ENCODE measurements around the gene CFAP52. TPM values are rescaled to one million over a fixed set of nuclear protein-coding genes. Genes with fewer than 3 reads are reported as not detected.

Gene CFAP52
- total RNA-seq, 1 experiment from 2014 or later = 0.47 TPM

DNA sequence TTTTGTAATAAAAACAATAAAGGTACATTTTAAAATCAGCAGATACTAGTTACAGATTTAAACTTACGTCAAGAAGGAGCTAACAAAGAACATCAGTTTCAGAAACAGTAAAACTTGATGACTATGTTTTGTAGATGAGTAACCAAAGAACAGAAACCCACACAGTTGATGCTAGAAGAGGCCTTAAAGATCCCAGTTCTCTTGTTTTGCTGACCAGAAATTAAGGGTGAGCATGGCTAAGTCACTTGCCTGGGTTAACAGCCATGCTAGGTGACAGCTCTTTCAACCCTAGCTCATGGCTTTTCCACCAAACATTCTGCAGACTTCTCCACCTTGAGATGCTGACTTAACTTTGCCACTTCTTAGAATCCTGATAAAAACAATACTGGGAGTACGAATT lies 27.2 kb upstream of the CFAP52 start:
- DNase-seq = no peak
- no peak for ATAC-seq
- Histone ChIP-seq H4K20me1 (ENCODE audit: low read length) (no peaks in the 10 kb centered on the region), H2AFZ (ENCODE audit: low read length) (no peak overlapping the region), H3K27me3 (ENCODE audit: low read length) (no peaks in the 10 kb centered on the region), H3K9ac (ENCODE audit: low read length) (no peak overlapping the region), H3K9me2 (replicated peaks; ENCODE audit: low read length) (no peaks in the 10 kb centered on the region), H3K27ac (ENCODE audit: low read length) (no peak overlapping the region), H3K4me1 (ENCODE audit: insufficient read depth, low read length) (no peaks in the 10 kb centered on the region), H3K36me3 (ENCODE audit: low read depth, low read length) (no peaks in the 10 kb centered on the region), H3K9me3 (ENCODE audit: low read length) (no peaks in the 10 kb centered on the region), H3K79me2 (ENCODE audit: low read length) (no peaks in the 10 kb centered on the region), H3F3A (ENCODE audit: low read length, unreplicated experiment) (no peaks in the 10 kb centered on the region), H3K4me2 (ENCODE audit: low read length) (no peak overlapping the region), H3K4me3 (ENCODE audit: low read length) (no peak overlapping the region)
- POLR2A ChIA-PET (ENCODE audit: unreplicated experiment) = no interaction called here
- BruUV-seq (replicated peaks) = no TSS peak
- intact Hi-C loops (cut with micrococcal nuclease) = no loop called here
- TF ChIP-seq, protein P1, sequence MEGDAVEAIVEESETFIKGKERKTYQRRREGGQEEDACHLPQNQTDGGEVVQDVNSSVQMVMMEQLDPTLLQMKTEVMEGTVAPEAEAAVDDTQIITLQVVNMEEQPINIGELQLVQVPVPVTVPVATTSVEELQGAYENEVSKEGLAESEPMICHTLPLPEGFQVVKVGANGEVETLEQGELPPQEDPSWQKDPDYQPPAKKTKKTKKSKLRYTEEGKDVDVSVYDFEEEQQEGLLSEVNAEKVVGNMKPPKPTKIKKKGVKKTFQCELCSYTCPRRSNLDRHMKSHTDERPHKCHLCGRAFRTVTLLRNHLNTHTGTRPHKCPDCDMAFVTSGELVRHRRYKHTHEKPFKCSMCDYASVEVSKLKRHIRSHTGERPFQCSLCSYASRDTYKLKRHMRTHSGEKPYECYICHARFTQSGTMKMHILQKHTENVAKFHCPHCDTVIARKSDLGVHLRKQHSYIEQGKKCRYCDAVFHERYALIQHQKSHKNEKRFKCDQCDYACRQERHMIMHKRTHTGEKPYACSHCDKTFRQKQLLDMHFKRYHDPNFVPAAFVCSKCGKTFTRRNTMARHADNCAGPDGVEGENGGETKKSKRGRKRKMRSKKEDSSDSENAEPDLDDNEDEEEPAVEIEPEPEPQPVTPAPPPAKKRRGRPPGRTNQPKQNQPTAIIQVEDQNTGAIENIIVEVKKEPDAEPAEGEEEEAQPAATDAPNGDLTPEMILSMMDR (conservative IDR thresholded peaks at IDR 0.05; ENCODE audit: low read depth, low read length) = no peak
- TF ChIP-seq EZH2phosphoT487 (IDR thresholded peaks at IDR 0.05; ENCODE audit: borderline replicate concordance, low read length) (no peak), EZH2 (IDR thresholded peaks at IDR 0.05; ENCODE audit: low read length, unreplicated experiment) (no peak)
- CTCF ChIA-PET = no interaction called here

DNA sequence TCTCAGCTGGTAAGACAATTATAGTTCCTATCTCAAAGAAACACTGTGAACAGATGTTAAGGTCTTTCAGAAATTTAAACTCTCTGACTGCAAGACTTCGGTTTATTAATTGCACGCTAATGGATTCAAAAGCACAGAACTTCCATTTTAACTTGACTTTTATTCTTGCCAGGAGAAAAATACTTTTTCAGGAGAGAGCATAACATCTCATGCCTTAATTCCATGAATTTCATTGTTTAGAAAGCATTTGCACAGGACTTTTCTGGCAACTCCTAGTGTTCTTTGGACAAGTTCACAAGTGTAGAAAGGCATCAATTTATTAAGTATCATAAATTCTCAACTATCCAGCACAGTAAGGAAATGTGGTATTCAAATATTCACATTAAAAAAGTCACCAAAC lies 23.3 kb upstream of the CFAP52 start:
- Histone ChIP-seq H3K36me3 (ENCODE audit: low read depth, low read length) (no peaks in the 10 kb centered on the region), H3K4me2 (ENCODE audit: low read length) (no peak overlapping the region), H3K4me1 (ENCODE audit: insufficient read depth, low read length) (no peaks in the 10 kb centered on the region), H3K9ac (ENCODE audit: low read length) (no peak overlapping the region), H3K27ac (ENCODE audit: low read length) (no peak overlapping the region), H3K9me2 (replicated peaks; ENCODE audit: low read length) (no peaks in the 10 kb centered on the region), H3F3A (ENCODE audit: low read length, unreplicated experiment) (no peaks in the 10 kb centered on the region), H3K27me3 (ENCODE audit: low read length) (no peaks in the 10 kb centered on the region), H3K79me2 (ENCODE audit: low read length) (no peaks in the 10 kb centered on the region), H4K20me1 (ENCODE audit: low read length) (no peaks in the 10 kb centered on the region), H2AFZ (ENCODE audit: low read length) (no peak overlapping the region), H3K9me3 (ENCODE audit: low read length) (no peaks in the 10 kb centered on the region), H3K4me3 (ENCODE audit: low read length) (no peak overlapping the region)
- intact Hi-C loops (cut with micrococcal nuclease) = no loop called here
- ATAC-seq (no peak), DNase-seq (no peak)
- POLR2A ChIA-PET (ENCODE audit: unreplicated experiment) = no interaction called here
- BruUV-seq (replicated peaks) = no TSS peak
- CTCF ChIA-PET = interaction anchor here (0.7 kb wide), 1 partner anchor 93 kb away, joined by 10 read pairs; no protein-coding TSS in a partner anchor
- TF ChIP-seq, protein P1 (conservative IDR thresholded peaks at IDR 0.05; ENCODE audit: low read depth, low read length) = no peak
- TF ChIP-seq EZH2 (IDR thresholded peaks at IDR 0.05; ENCODE audit: low read length, unreplicated experiment) = no peak
- TF ChIP-seq EZH2phosphoT487 (IDR thresholded peaks at IDR 0.05; ENCODE audit: borderline replicate concordance, low read length) = no peak

DNA sequence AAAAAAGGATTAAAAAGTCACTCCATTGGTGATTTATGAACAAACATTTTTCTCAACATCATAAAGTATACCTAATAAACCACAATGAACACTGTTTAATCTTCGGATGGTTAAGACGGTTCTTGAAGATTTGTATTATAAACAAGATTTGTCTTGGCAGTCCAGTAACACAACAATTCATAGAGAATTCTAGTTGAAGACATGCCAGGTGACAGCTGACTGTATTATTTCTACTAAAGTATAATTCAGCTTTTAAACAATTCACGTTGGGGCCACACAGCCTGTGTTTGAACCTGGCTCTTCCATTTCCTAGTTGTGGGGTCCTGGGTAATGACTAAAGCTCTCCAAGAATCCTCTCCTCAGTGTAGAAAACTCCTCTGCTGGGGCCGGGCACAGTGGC lies 22.8 kb upstream of the CFAP52 start:
- ChIA-PET CTCF (no interaction called here), POLR2A (ENCODE audit: unreplicated experiment) (no interaction called here)
- H4K20me1 ChIP-seq (ENCODE audit: low read length) = no peaks in the 10 kb centered on the region
- H3K27ac ChIP-seq (ENCODE audit: low read length) = no peak overlapping the region
- no peak for ATAC-seq
- no peaks in the 10 kb centered on the region for H3K4me1 ChIP-seq (ENCODE audit: insufficient read depth, low read length)
- H3K36me3 ChIP-seq (ENCODE audit: low read depth, low read length) = no peaks in the 10 kb centered on the region
- intact Hi-C loops (cut with micrococcal nuclease) = no loop called here
- H3K27me3 ChIP-seq (ENCODE audit: low read length) = no peaks in the 10 kb centered on the region
- no peak overlapping the region for H3K4me3 ChIP-seq (ENCODE audit: low read length)
- H3K9me3 ChIP-seq (ENCODE audit: low read length) = no peaks in the 10 kb centered on the region
- no peak for TF ChIP-seq EZH2 (IDR thresholded peaks at IDR 0.05; ENCODE audit: low read length, unreplicated experiment)
- TF ChIP-seq, protein P1 (conservative IDR thresholded peaks at IDR 0.05; ENCODE audit: low read depth, low read length) = no peak
- TF ChIP-seq EZH2phosphoT487 (IDR thresholded peaks at IDR 0.05; ENCODE audit: borderline replicate concordance, low read length) = no peak
- no peaks in the 10 kb centered on the region for H3F3A ChIP-seq (ENCODE audit: low read length, unreplicated experiment)
- H3K4me2 ChIP-seq (ENCODE audit: low read length) = no peak overlapping the region
- H2AFZ ChIP-seq (ENCODE audit: low read length) = no peak overlapping the region
- no peak for DNase-seq
- no peaks in the 10 kb centered on the region for H3K79me2 ChIP-seq (ENCODE audit: low read length)
- no peaks in the 10 kb centered on the region for H3K9me2 ChIP-seq (replicated peaks; ENCODE audit: low read length)
- no TSS peak for BruUV-seq (replicated peaks)
- H3K9ac ChIP-seq (ENCODE audit: low read length) = no peak overlapping the region
